Caco-2 (cell line): Measurements from ENCODE around the gene YES1. TPM values are rescaled to one million over a fixed set of nuclear protein-coding genes. Genes with fewer than 3 reads are reported as not detected.

Experiments
- BruUV-seq: library from RNA; stranded (reverse); fragments of 400-500 nt; replicated peaks from 2 replicates; lab custom pipeline; 2021; lab: Mats Ljungman, UMichigan
- CTCF ChIA-PET: fragments of 300-600 bp; sonication (Branson Sonifier 250); formaldehyde crosslinking; loops from one replicate; lab custom pipeline; 2022; ENCODE audit warnings: antibody characterized with exemption; lab: Charles Lee
- POLR2A ChIA-PET: fragments of 300-600 bp; sonication (Branson Sonifier 250); formaldehyde crosslinking; loops from one replicate; lab custom pipeline; 2022; ENCODE audit warnings: antibody characterized with exemption; lab: Charles Lee
- DNase-seq, 2 experiments: peaks; one replicate each; pipeline versions ENCODE4 v3.0.0 to v3.0.0-alpha.2; 2020 to 2022
- H3K27me3 ChIP-seq: replicated peaks from 2 replicates; pipeline ENCODE4 v1.6.0; 2011; ENCODE audit warnings: low read length; ENCODE audit not compliant: control insufficient read depth, insufficient read depth
- H3K36me3 ChIP-seq: 2 replicates; pipeline ENCODE4 v1.5.1; 2011; ENCODE audit warnings: low read length; ENCODE audit not compliant: control insufficient read depth, insufficient read depth
- H3K4me1 ChIP-seq: fragments of 250-450 bp; sonication (Bioruptor Pico); 2 replicates; pipeline ENCODE4 v1.5.1; 2020; ENCODE audit warnings: mild to moderate bottlenecking
- H3K4me3 ChIP-seq: 2 replicates; pipeline ENCODE4 v1.5.1; 2011; ENCODE audit warnings: low read depth, mild to moderate bottlenecking, control low read depth, low read length
- H3K9me3 ChIP-seq: fragments of 250-450 bp; sonication (Bioruptor Pico); 2 replicates; pipeline ENCODE4 v1.5.1; 2020; ENCODE audit warnings: mild to moderate bottlenecking, moderate library complexity
- H3K27ac Mint-ChIP-seq: one replicate; pipeline ENCODE4 v1.8.0; 2022; ENCODE audit warnings: mixed read lengths; ENCODE audit not compliant: unreplicated experiment
- H3K27me3 Mint-ChIP-seq: one replicate; pipeline ENCODE4 v1.8.0; 2022; ENCODE audit warnings: mixed read lengths; ENCODE audit not compliant: insufficient read depth, unreplicated experiment
- H3K36me3 Mint-ChIP-seq: one replicate; pipeline ENCODE4 v1.8.0; 2022; ENCODE audit warnings: mild to moderate bottlenecking, mixed read lengths; ENCODE audit not compliant: insufficient read depth, unreplicated experiment
- H3K4me1 Mint-ChIP-seq: one replicate; pipeline ENCODE4 v1.8.0; 2022; ENCODE audit warnings: low read depth, mixed read lengths; ENCODE audit not compliant: unreplicated experiment
- H3K4me3 Mint-ChIP-seq: one replicate; pipeline ENCODE4 v1.8.0; 2022; ENCODE audit warnings: mild to moderate bottlenecking, moderate library complexity, mixed read lengths; ENCODE audit not compliant: unreplicated experiment
- H3K9me3 Mint-ChIP-seq: one replicate; pipeline ENCODE4 v1.8.0; 2022; ENCODE audit warnings: mixed read lengths; ENCODE audit not compliant: unreplicated experiment
- intact Hi-C: fragments of 100-400 bp; cut with micrococcal nuclease; formaldehyde crosslinking; loops from one replicate; pipeline ENCODE4 v1.10.0; 2022; ENCODE audit not compliant: unreplicated experiment
- total RNA-seq: library from RNA; stranded (reverse); gene quantifications from 2 replicates; pipeline ENCODE4 v1.2.3, GENCODE V29; 2022
- TF ChIP-seq, protein P1 (sequence below), 2 experiments: fragments of 200-600 bp in 1 of 2; IDR thresholded peaks; 1 replicate in 1 of 2; 2 replicates in 1 of 2; pipeline versions ENCODE4 v1.5.1 to v1.8.0; 2011 to 2022; ENCODE audit warnings: antibody characterized with exemption in 1 of 2, control low read depth in 1 of 2, inconsistent platforms in 1 of 2, low read depth in 1 of 2, low read length in 1 of 2, mild to moderate bottlenecking in 1 of 2, moderate library complexity in 1 of 2; ENCODE audit not compliant: insufficient read depth in 1 of 2, severe bottlenecking in 1 of 2, unreplicated experiment in 1 of 2

The YES1 gene
- total RNA-seq, 1 experiment from 2014 or later: 95.0 TPM

DNA sequence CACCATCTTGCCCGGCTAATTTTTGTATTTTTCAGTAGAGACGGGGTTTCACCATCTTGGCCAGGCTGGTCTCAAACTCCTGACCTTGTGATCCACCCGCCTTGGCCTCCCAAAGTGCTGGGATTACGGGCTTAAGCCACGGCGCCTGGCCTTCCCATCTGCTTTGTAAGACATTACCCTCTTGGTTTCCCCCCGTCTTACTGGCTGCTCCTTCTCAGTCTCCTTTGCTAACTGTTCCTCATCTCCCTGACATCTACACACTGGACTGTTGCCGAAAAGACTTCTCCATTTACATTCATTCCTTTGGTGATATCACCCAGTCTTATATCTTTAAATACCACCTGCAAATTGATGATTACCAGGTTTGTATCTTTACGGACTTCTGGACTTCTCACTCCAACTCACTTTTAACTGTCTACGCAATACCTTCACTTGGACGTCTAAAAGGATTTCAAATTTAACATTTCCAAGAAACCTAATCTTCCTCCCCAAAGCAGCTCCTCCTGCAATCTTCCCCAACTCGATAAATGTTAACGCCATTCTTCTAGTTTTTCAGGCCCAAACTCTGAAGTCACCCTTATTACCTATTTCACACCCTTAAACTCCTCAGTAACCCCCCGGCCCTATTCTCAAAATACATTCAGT lies 37.9 kb downstream of the YES1 start:
- peak overlapping the region; percentile 3 for H3K27ac Mint-ChIP-seq
- no peak for DNase-seq
- no peak overlapping the region for H3K4me3 Mint-ChIP-seq
- H3K36me3 Mint-ChIP-seq: peaks cover 11% of the 10 kb centered on the region
- Histone ChIP-seq H3K36me3 (no peaks in the 10 kb centered on the region), H3K27me3 (no peaks in the 10 kb centered on the region), H3K4me1 (peaks cover 43% of the 10 kb centered on the region), H3K4me3 (no peak overlapping the region), H3K9me3 (no peaks in the 10 kb centered on the region)
- H3K27me3 Mint-ChIP-seq: no peaks in the 10 kb centered on the region
- intact Hi-C loops: no loop called here
- peaks cover 35% of the 10 kb centered on the region for H3K4me1 Mint-ChIP-seq
- H3K9me3 Mint-ChIP-seq: no peaks in the 10 kb centered on the region
- no TSS peak for BruUV-seq
- ChIA-PET POLR2A (no interaction called here), CTCF (no interaction called here)
- TF ChIP-seq, protein P1, sequence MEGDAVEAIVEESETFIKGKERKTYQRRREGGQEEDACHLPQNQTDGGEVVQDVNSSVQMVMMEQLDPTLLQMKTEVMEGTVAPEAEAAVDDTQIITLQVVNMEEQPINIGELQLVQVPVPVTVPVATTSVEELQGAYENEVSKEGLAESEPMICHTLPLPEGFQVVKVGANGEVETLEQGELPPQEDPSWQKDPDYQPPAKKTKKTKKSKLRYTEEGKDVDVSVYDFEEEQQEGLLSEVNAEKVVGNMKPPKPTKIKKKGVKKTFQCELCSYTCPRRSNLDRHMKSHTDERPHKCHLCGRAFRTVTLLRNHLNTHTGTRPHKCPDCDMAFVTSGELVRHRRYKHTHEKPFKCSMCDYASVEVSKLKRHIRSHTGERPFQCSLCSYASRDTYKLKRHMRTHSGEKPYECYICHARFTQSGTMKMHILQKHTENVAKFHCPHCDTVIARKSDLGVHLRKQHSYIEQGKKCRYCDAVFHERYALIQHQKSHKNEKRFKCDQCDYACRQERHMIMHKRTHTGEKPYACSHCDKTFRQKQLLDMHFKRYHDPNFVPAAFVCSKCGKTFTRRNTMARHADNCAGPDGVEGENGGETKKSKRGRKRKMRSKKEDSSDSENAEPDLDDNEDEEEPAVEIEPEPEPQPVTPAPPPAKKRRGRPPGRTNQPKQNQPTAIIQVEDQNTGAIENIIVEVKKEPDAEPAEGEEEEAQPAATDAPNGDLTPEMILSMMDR (IDR thresholded peaks at IDR 0.05; ENCODE audit: insufficient read depth in 1 of 2, low read depth in 1 of 2, low read length in 1 of 2, severe bottlenecking in 1 of 2, unreplicated experiment in 1 of 2): no peak

DNA sequence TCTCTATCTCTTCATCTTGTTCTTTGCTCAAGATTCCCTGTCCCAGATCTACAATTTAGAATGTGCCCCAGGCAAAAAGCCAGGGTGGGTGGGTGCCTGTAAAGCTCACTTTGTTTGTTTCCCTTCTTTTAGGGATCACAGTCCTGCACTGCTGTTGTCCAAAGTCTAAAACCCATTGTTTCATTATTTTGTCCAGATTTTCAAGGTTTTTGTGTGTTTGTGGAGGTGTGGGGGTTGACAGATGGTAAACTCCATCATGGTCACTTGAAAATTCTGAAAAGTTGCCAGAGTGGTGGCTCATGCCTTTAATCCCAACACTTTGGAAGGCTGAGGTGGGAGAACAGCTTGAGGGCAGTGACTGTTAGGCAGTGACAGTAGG lies 41.5 kb downstream of the YES1 start:
- intact Hi-C loops: loop anchor here (1.0 kb wide), 1 partner anchor 42 kb away; the partner anchor contains the start of gene YES1
- Mint-ChIP-seq H3K27me3 (no peaks in the 10 kb centered on the region), H3K4me1 (peaks cover 35% of the 10 kb centered on the region), H3K36me3 (peaks cover 11% of the 10 kb centered on the region), H3K27ac (peak overlapping the region; percentile 56), H3K9me3 (no peaks in the 10 kb centered on the region), H3K4me3 (peak overlapping the region; percentile 55)
- no TSS peak for BruUV-seq
- H3K4me1 ChIP-seq: peaks cover 51% of the 10 kb centered on the region
- H3K4me3 ChIP-seq: no peak overlapping the region
- POLR2A ChIA-PET: interaction anchor here (0.6 kb wide), 2 partner anchors 35 to 581 kb away, joined by 4 to 8 read pairs; no protein-coding TSS in a partner anchor
- no peaks in the 10 kb centered on the region for H3K9me3 ChIP-seq
- CTCF ChIA-PET: interaction anchor here (0.8 kb wide), 1 partner anchor 62 kb away, joined by 3 read pairs; no protein-coding TSS in a partner anchor
- H3K36me3 ChIP-seq: no peaks in the 10 kb centered on the region
- H3K27me3 ChIP-seq: no peaks in the 10 kb centered on the region
- TF ChIP-seq, protein P1 (IDR thresholded peaks at IDR 0.05; ENCODE audit: insufficient read depth in 1 of 2, low read depth in 1 of 2, low read length in 1 of 2, severe bottlenecking in 1 of 2, unreplicated experiment in 1 of 2): no peak
- DNase-seq: peak; percentile 66 to 72

DNA sequence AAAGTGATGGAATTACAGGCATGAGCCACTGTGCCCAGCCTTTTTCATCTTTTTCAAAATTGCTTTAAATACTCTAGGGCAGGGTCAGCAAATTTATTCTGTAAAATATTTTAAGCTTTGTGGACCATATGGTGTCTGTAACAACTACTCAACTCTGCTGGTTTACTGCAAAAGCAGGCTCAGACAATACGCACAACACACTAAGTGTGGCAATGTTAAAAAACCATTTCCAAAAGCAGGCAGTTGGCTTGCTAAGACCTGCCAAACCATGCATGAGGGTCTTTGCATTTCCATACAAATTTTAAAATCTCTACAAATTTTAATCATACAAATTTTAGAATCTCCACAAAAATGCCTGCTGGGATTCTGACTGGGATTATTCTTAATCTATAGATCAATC lies 44.1 kb downstream of the YES1 start:
- ChIA-PET CTCF (interaction anchor here (0.6 kb wide), 1 partner anchor 64 kb away, joined by 3 read pairs; no protein-coding TSS in a partner anchor), POLR2A (no interaction called here)
- Histone ChIP-seq H3K9me3 (no peaks in the 10 kb centered on the region), H3K4me1 (peaks cover 40% of the 10 kb centered on the region), H3K36me3 (no peaks in the 10 kb centered on the region), H3K4me3 (no peak overlapping the region), H3K27me3 (no peaks in the 10 kb centered on the region)
- peaks cover 11% of the 10 kb centered on the region for H3K36me3 Mint-ChIP-seq
- H3K9me3 Mint-ChIP-seq: no peaks in the 10 kb centered on the region
- intact Hi-C loops: no loop called here
- no peak overlapping the region for H3K4me3 Mint-ChIP-seq
- BruUV-seq: no TSS peak
- TF ChIP-seq, protein P1 (IDR thresholded peaks at IDR 0.05; ENCODE audit: insufficient read depth in 1 of 2, low read depth in 1 of 2, low read length in 1 of 2, severe bottlenecking in 1 of 2, unreplicated experiment in 1 of 2): no peak
- no peak for DNase-seq
- no peak overlapping the region for H3K27ac Mint-ChIP-seq
- no peaks in the 10 kb centered on the region for H3K27me3 Mint-ChIP-seq
- peaks cover 19% of the 10 kb centered on the region for H3K4me1 Mint-ChIP-seq
